Lower lobe of right lung (tissue), 2 donors: ENCODE results near the gene CALR. TPM values are rescaled to one million over a fixed set of nuclear protein-coding genes. Genes with fewer than 3 reads are reported as not detected.

Experiments
- ATAC-seq, 2 donors: fragments of 200-7000 bp; cut with Tn5 transposase; one replicate each; pipeline ENCODE4 v1.9.1; 2020 to 2022; ENCODE audit warnings: mild to moderate bottlenecking in 2 of 2, moderate library complexity in 2 of 2
- DNase-seq: peaks from one replicate; pipeline ENCODE4 v3.0.0-alpha.2; 2020
- H3K27ac ChIP-seq: fragments of 200-600 bp; one replicate; pipeline ENCODE4 v1.8.0; 2022
- H3K27me3 ChIP-seq: fragments of 200-600 bp; one replicate; pipeline ENCODE4 v1.8.0; 2022; ENCODE audit warnings: low read depth
- H3K36me3 ChIP-seq: fragments of 200-600 bp; one replicate; pipeline ENCODE4 v1.8.0; 2022; ENCODE audit warnings: mild to moderate bottlenecking
- H3K4me1 ChIP-seq: fragments of 200-600 bp; one replicate; pipeline ENCODE4 v1.8.0; 2022
- H3K4me3 ChIP-seq: fragments of 200-600 bp; one replicate; pipeline ENCODE4 v1.8.0; 2022; ENCODE audit warnings: mild to moderate bottlenecking
- H3K9me3 ChIP-seq: fragments of 200-600 bp; one replicate; pipeline ENCODE4 v1.8.0; 2022
- CTCF ChIP-seq: fragments of 200-600 bp; IDR thresholded peaks from one replicate; pipeline ENCODE4 v1.8.0; 2022; ENCODE audit warnings: antibody characterized with exemption, mild to moderate bottlenecking
- intact Hi-C: fragments of 100-400 bp; cut with DNase I; formaldehyde crosslinking; loops from one replicate; pipeline ENCODE4 v1.11.0; 2022
- total RNA-seq: library from RNA; stranded (reverse); fragmentation: NEBNext Ultra II Directional; extraction: Animal tissue kit (Norgen Biotek cat#: 25700); gene quantifications from one replicate; pipeline ENCODE4 v1.2.1, GENCODE V29; 2021
- donor health status: DM: no; HTN: yes; CAD: no; lungs with severe emphysema.

Gene CALR
- total RNA-seq, 1 donor from 2014 or later, result 872 TPM

GRCh38 chr19:12944104-12944674 lies 5.8 kb downstream of the CALR start:
- H3K4me3 ChIP-seq, result no peak overlapping the region
- no peak for DNase-seq
- H3K4me1 ChIP-seq, result peaks cover 72% of the 10 kb centered on the region
- no peaks in the 10 kb centered on the region for H3K9me3 ChIP-seq
- peak overlapping the region; percentile 93 for H3K27ac ChIP-seq
- H3K27me3 ChIP-seq, result no peaks in the 10 kb centered on the region
- no peak for TF ChIP-seq CTCF
- ATAC-seq, result no peak
- peaks cover 78% of the 10 kb centered on the region for H3K36me3 ChIP-seq
- intact Hi-C loops, result no loop called here

- Histone ChIP-seq H3K4me1 (peaks cover 58% of the 10 kb centered on the region), H3K36me3 (peaks cover 79% of the 10 kb centered on the region), H3K27ac (peak within 1 kb of the TSS; percentile 93), H3K9me3 (no peaks in the 10 kb centered on the region), H3K27me3 (no peaks in the 10 kb centered on the region), H3K4me3 (peak within 1 kb of the TSS; percentile 77)
- ATAC-seq (peak; percentile 97), DNase-seq (peak; percentile 99)
- intact Hi-C loops, result no loop called here
- TF ChIP-seq CTCF, result no peak
Measured at GRCh38 chr19:12945479-12946091, 7.2 kb downstream of the CALR start, which contains the start of gene RAD23A. TSS of gene RAD23A (plus strand) at chr19:12945862. CDS start at chr19:12945949, 87 bp downstream.

- no peak for TF ChIP-seq CTCF
- ATAC-seq (peak; percentile 88 to 89), DNase-seq (peak; percentile 81)
- Histone ChIP-seq H3K4me3 (peak overlapping the region; percentile 77), H3K9me3 (no peaks in the 10 kb centered on the region), H3K36me3 (peaks cover 79% of the 10 kb centered on the region), H3K4me1 (peaks cover 52% of the 10 kb centered on the region), H3K27me3 (no peaks in the 10 kb centered on the region), H3K27ac (peak overlapping the region; percentile 93)
- intact Hi-C loops, result no loop called here
Measured at GRCh38 chr19:12946092-12946721, 7.8 kb downstream of the CALR start.

GRCh38 chr19:12946731-12947496 lies 8.5 kb downstream of the CALR start:
- Histone ChIP-seq H3K27me3 (no peaks in the 10 kb centered on the region), H3K36me3 (peaks cover 79% of the 10 kb centered on the region), H3K9me3 (no peaks in the 10 kb centered on the region), H3K27ac (peak overlapping the region; percentile 93), H3K4me3 (peak overlapping the region; percentile 77), H3K4me1 (peaks cover 45% of the 10 kb centered on the region)
- no peak for DNase-seq
- no peak for TF ChIP-seq CTCF
- intact Hi-C loops, result no loop called here
- no peak for ATAC-seq
